ENCODE results near the gene FOXK2.

Gene FOXK2

DNA sequence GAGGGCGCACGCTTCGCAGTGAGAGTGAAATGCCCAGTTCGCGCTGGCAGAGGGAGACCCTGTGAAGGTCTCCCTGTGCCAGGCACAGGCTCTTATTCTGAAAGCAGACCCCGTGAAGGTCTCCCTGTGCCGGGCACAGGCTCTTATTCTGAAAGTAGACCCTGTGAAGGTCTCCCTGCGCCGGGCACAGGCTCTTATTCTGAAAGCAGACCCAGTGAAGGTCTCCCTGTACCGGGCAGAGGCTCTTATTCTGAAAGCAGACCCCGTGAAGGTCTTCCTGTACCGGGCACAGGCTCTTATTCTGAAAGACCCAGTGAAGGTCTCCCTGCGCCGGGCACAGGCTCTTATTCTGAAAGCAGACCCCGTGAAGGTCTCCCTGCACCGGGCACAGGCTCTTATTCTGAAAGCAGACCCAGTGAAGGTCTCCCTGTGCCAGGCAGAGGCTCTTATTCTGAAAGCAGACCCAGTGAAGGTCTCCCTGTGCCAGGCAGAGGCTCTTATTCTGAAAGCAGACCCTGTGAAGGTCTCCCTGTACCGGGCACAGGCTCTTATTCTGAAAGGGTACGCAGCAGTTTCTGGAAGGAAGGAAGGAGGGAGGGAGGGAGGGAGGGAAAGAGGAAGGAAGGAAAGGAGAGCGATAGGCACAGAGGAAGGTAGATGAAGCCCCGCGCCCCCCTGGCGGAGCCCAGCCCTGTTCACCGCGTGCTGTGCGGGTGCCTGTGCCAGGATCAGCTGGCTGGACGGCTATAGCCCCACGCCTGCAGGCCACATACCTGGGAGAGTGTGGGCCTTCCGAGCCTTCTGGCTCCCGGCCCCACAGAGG lies 73.4 kb downstream of the FOXK2 start:
- DNase-seq: no peak

DNA sequence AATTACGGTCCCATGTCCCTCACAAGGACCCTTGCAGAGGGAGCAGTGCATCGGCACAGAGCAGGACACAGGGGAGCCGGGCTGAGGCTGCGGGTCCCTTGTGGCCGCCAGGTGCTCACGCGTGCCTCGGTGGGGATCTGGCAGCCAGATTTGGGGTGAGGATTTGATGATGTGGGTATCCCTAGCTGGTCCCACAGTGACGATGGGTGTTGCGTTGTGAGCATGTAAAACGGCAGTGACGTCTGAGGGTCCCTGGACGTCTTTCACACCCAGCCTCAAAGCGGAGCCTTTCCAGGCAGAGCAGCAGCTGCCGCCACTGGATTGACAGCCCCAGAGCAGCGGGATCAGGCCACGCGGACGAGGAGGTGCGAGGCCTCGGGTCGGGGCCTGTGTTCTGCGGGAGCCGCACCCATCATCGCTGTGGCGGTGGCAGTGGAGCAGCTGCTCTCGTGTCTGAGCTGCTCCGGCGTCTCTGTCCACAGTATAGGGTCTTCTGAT lies 74.1 kb downstream of the FOXK2 start:
- DNase-seq: no peak

DNA sequence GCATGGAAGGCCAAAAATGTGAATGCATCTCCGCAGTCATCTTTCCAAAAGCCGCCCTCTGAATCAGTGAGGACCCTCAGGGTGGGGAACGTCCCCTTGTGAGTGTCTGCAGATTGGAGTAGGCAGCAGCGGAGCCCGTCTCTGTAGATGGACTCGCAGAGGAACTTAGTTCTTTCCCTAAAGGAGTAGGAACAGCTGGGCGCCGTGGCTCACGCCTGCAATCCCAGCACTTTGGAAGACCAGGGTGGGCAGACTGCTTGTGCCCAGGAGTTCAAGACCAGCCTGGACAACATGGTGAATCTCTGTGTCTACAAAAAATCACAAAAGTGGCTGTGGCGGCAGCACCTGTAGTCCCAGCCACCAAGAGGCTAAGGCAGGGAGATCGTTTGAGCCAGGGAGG lies 75.0 kb downstream of the FOXK2 start:
- DNase-seq: no peak

DNA sequence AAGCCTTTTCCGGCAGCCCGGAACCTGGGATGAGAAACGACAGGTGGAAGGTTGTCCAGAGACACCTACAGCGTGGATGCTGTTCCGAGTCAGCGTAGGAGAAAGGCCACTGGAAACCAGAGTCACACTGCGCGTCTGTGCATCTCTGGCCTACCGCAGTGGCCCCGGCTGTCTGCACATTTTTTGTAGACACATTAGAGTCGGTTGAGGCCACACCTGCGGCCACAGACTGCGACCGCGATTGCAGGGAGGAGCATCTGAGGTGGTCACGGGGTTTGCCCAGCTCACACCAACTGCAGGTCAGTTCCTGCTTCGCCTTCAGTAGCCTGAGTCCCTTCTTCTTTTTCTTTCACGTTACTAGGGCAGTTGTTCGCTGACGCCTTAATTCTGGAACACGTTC lies 76.4 kb downstream of the FOXK2 start:
- DNase-seq: no peak

DNA sequence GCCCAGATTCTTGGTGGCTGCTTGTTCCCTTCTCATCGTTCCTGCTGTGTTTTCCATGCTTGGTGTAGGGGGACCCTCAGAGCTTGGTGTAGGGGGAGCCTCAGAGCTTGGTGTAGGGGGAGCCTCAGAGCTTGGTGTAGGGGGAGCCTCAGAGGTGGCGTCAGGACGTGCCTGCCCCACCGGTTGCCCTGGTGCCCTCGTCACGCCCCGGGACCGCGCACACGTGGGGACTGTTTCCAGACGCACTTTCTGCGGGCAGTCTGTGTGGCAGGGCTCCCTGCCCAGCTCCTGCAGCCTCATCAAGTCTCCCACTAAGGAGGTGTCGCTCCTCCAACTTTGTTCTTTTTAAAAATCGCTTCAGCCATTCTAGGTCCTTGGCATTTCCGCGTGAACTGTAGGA lies 76.8 kb downstream of the FOXK2 start:
- DNase-seq: no peak

DNA sequence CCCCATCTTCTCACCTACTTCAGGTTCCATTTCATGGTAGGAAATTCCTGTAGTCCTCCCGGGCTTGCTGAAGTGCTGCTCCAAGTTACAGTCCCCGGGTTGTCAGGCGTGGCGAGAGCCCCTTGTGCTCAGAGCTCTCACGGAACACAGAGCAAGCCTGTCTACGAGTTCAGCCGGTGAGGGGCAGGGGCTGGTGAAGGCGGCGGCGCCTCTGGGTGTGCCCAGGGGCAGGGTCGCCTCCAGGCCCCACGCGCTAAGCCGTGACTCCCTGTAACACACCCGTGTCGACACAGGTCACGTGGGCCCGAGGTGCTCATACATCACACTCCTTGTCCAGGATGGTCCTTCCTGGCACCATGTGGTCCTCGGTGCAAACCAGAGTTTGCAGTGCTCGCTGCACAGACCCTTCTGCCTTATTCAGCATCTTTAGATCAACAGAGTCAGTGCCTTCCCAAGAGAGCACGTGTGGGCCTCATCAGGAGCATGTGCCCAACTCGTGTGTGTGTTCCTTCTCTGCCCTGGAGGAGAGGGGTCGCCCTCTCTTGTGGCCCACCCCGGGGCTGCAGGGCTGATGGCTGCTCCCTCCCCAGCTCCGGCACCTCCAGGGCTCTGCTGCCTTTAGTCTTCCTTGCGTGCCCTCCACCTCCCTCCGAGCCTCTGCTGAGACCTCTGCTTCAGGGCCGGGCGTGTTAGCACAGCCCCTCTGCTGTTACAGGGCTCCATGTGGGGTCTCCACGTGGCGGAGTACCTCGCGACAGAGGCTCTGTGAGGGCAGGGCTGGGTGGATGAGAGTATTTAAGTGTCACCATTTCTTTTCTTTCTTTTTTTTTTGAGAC lies 77.5 kb downstream of the FOXK2 start:
- DNase-seq: no peak

DNA sequence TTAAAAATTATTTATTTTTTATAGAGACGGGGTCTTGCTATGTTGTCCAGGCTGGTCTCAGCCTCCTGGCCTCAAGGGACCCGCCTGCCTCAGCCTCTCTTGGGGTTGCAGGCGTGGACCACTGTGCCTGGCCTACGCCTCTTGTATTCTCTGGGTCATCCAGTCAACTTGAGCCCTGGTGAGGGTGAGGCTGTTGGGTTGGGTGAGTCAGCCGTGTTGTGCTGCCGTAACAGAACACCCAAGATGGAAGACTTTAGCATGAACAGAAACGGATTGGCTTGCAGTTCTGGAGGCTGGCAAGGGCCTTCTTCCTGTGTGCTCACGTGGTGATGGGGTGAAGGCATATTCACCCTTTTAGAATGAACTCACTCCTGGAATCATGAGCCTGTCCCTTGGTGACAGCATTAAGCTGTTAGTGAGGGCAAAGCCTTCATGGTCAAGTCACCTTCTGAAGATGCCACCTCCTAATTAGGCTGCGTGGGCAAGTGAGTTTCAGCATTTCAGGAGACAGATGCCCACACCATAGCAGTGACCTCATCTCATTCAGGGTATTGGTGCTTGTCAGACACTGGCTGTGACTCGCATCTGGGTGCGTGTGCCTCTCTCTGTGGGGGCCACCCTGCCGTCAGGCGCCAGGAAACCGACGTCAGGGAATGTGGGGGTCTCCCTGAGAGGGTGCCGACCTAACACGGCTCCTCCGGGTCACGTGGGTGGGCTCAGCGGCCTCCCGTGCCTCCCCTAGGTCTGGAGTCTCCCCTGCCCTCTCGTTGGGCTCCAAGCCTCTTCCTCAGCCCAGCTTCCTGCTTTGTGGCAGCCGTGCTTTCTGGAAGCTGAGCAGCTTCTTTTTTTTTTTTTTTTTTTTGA lies 79.0 kb downstream of the FOXK2 start:
- DNase-seq: no peak

DNA sequence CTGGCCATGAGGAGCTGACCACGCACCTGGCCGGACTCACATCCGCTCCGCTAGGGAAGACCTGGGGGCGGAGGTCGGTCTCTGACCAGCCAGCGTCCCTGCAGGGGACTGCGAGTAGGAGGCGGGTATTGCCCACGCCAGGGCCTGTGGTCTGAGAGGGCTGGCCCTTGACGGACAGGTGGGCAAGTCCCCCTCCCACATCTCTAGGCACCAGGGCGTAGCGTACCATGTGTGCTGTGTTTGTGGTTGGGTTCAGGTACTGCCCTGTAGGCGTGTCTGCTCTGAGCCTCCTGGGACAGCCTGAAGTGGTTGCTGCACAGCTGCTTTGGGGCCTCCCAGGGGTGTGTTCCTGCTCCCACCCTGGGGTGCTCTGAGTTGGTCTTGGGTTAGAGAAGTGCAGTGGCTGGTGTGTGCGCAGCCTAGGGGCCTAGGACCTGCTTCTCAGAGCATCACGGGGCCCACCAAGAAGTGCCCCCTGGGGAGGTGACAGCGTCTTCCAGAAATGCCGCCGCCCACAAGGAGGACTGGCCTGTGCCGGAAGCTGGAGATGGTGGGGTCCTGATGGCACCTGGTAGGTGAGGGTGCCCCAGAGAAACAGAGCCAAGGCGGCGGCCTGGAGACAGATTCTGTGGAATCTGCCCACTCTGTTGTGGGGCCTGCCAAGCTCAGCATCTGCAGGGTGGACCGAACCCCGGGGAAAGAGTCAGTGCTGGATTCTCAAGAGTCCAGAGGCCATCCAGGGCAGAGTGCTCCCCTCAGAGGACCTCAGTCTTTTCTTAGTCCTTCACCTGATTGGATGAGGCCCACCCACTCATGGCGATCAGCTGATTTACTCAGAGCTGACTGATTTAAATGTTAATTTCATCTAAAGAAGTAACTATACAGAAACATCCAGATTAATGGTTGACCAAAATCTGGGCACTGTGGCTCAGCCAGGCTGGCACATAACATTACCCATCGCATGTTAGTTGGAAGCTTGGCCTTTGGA lies 80.4 kb downstream of the FOXK2 start:
- DNase-seq: no peak

DNA sequence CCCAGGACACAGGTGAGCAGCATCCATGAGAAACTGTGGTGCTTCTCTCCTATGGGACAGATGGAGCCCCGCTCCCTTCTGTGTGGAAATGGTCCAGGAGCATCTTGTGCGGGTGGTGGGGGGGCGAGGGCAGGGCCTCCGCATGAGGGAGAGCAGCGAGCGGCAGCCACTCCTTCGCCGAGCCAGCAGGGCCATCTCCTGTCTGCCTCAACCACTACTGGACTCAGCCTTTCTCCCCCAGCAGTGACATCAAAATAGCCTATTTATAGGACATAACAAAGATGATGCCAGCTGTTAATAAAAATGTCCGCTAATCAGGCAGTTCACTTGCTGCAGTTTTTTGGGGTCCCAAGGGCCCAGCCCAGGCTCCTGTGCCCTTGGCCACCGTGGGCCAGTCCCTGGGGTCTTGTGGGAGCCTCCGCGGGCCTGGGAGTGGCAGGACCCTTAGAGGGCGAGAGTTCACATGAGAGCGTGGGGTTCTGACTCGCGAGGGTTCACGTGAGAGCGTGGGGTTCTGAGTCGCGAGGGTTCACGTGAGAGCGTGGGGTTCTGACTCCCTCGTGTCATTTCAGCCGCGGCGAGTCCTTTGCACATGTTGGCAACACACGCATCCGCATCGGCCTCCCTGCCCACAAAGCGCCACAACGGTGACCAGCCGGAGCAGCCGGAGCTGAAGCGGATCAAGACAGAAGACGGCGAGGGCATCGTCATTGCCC lies 81.4 kb downstream of the FOXK2 start:
- DNase-seq: no peak

DNA sequence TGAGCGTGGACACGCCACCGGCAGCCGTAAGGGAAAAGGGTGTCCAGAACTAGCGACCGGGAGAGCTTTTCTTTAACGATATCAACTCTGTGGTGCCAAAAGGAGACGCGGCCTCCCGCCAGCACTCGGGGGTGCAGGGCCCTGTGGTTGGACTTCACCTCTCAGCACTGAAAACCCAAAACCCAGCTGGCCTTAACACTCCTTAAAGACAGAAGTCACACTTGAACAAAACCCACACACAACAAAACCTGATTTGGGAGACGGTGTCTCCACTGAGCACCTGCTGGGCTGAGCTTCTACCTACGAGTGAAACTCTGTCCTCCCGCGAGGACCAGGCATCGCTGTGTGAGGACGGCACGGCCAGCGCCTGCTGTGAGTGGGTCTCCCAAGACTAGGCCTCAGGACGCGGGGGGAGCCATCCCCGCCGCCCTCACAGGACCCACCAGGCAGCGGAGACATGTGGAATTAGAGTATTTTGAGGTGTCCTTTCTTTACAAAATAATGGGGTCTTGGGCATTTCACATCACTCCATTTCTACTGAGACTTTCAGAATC lies 82.0 kb downstream of the FOXK2 start:
- no peak for DNase-seq

DNA sequence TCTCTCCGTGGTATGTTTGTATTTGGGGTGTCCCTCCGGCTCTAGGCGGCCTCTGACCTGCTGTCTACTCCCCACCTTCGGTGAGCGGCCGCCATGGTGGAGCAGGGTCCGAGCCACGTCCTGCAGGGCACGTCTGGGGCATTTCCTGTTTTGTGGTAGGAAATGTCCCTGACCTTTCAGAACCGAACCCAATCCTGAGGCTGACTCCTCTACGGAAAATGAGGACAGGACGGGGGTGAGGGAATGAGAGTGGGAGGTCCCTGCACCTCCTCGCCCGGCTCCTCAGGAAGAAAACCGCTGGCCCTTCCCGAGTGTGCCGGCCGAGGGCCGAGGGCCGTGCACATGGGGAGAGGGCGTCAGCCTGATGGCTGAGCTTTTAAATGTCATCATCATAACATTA lies 83.0 kb downstream of the FOXK2 start:
- no peak for DNase-seq

DNA sequence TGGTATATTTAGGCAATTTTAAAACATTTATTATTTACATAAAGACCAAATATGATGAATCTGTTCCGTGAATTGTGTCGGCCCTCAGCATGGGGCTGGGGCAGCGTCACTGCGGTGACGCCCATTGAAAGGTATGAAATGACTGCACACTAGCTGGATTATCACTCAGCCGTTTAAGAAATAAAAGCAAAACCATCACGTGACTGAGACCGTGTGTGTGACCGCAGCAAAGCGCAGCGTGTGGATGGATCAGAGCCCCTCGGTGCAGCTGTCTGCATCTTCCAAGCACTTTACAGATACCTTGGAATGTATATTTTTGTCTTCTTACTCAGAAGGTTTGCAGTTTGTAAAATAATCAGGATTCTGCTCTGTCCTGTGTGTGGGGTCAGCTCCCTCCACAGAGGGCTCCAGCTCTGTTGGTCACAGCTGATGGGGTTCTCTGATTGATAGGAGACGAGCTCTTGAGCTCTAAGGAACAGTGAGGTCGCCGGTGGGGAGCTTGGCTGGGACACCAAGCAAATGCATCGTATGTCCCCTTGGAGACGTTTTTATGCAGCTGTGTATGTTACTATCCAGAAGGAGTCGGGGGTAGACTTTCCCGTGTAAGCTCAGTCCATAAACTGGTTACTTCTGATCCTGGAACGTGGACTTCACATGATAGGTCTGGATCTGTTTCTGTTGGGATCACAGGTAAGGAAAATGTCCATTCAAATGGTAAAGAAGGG lies 83.6 kb downstream of the FOXK2 start:
- DNase-seq: no peak

DNA sequence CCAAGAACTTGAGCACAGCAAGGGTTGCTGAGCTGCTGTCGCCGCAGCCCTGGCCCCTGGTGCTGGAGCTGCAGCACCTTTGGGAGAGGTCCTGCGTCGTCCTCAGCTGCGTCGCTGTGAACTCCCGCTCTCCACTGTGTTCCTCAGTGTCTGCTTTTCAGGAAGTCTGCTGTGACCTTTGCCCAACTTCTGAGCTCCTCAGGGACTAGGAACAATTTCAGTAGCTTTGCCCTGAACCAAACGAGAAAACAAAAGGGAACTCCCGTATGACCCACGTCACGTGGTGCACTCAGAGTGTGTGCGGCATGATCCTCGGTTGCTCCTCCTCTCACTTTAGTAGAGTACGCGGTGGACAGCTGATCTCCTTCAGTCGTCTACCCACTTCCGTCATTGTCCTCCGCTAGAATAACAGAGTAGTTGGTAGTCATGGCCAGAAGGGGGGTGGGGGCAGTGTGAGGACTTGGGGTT lies 84.5 kb downstream of the FOXK2 start:
- DNase-seq: no peak

DNA sequence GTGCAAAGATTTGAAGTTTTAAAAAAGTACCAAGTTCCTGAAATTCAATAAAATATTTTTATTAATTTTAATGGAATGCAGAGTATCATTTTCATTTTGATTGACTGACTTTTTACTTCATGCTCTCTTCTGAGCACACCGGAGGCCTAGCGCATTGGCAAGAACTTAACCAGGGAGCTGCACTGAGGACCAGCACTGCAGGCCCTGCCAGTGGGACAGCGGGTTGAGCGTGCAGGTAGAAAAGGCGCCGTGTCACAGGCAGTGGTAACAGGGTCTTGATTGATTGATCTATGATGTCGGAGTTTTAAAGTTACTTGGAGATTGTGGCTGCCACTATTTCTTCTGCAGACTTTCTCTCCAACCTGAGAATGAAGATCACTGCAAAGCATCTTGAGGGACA lies 85.0 kb downstream of the FOXK2 start:
- no peak for DNase-seq

DNA sequence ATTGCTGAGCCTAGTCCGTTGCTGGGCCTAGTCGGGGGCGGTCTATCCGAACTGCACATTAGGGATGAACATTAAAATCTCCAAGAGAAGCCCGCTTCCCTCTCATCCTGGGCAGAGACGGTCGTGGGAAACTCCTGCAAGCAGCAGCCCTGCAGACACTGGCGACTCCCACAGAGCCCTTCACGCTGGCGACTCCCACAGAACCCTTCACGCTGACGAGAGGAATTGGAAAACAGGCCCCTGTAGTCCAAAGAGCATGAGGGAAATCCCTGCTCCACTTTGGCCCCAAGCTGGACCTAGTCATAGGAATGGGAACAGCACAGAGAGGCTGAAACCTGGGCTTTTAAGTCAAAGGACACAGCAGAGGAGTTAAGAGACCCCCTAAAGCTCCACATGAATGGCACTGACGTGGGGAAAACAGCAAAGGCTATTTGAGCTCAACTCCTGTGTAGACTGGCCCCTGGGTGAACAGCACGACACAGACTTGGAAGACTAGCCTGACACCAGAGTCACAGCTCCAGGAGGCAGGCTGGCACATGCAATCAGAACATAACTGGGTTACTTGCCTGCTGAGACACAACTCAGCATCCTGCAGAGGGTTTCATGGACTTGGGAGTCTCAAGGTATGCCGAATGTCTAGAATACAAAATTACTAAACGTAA lies 86.5 kb downstream of the FOXK2 start:
- no peak for DNase-seq

DNA sequence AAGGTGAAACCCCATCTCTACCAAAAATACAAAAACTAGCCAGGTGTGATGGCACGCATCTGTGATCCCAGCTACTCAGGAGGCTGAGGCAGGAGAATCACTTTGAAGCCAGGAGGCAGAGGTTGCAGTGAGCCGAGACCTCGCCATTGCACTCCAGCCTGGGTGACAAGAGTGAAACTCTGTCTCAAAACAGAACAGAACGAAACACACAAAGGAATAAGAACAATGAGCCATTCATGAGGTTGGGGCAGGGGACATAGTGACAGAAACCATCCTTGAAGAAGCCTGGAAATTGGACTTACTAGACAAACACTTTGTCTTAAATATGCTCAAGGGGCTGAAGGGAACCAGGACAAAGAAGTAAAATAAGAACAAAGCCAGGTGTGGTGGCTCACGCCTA lies 89.3 kb downstream of the FOXK2 start:
- no peak for DNase-seq

DNA sequence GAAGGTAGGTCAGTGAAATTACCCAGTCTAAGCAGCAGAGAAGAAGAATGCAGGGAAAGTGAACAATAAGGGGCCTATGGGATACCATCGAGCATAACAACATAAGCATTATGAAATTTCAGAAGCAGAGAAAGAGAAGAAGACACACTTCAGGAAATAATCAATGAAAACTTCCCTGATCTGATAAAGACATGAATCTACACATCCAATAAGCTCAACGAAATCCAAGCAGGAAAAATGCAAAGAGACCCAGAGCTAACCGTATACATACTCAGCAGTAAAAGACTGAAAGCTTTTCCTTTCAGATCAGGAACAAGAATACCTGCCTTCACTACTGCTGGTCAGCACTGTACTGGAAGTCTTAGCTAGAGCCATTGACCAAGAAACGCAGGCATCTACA lies 90.1 kb downstream of the FOXK2 start:
- no peak for DNase-seq

DNA sequence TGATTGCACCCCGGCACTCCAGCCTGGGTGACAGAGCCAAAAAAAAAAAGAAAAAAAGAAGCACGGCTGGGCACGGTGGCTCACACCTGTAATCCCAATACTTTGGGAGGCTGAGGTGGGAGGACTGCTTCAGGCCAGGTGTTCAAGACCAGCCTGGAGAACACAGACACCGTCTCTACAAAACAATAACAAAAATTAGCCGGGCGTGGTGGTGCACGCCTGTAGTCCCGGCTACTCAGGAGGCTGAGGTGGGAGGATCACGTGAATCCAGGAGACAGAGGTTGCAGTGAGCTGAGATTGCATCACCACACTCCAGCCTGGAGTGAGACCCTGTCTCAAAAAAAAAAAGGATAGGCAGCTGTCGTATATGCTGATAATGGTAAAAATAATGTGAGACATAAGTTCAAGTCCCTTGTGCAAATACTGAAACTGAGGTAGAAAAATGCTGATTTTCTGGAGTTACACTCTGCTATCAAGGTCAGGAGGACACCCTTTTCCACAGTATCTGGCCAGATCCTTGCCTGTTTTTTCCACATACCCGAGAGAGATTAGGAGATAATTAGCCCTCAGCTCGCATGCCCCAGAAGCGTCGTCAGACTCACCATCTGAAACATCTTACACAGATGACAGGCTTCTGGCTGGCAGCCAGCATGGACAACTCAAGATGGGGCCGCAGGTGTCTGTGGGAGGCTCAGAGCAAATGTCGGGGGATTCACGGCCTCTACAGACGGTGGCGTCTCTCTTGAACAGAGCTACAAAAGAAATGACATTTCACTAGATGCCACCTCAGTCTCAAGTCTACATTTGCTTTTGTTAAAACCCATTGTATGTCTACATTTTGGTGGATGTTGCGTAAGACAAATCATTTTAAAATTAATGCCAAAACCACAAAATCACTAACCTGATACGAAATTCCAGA lies 91.9 kb downstream of the FOXK2 start:
- no peak for DNase-seq
